OCI-LY7 (cell line): ENCODE results near the gene FAM89B. TPM values are rescaled to one million over a fixed set of nuclear protein-coding genes. Genes with fewer than 3 reads are reported as not detected.

ENCODE experiments used
- BruUV-seq: library from RNA; stranded (reverse); fragments of 400-500 nt; replicated peaks from 2 replicates; lab custom pipeline; 2021; lab: Mats Ljungman, UMichigan
- CTCF ChIA-PET: fragments of 300-600 bp; sonication (Branson Sonifier 250); formaldehyde crosslinking; loops from one replicate; lab custom pipeline; 2022; ENCODE audit warnings: antibody characterized with exemption; ENCODE audit not compliant: unreplicated experiment; lab: Charles Lee
- POLR2A ChIA-PET: fragments of 300-600 bp; sonication (Branson Sonifier 250); formaldehyde crosslinking; loops from one replicate; lab custom pipeline; 2022; ENCODE audit warnings: antibody characterized with exemption; lab: Charles Lee
- DNase-seq: peaks from one replicate; pipeline ENCODE4 v3.0.0-alpha.2; 2015; ENCODE audit warnings: low spot score
- H2AFZ ChIP-seq: fragments of 200-600 bp; sonication (generic), shearing (Covaris generic); 2 replicates; pipeline ENCODE4 v1.6.1; 2014; ENCODE audit warnings: mild to moderate bottlenecking, antibody characterized with exemption, low read length, moderate library complexity
- H3K27ac ChIP-seq: fragments of 200-600 bp; sonication (generic); 2 replicates; pipeline ENCODE4 v1.5.1; 2014; ENCODE audit warnings: mixed run types, low read depth, mild to moderate bottlenecking, moderate library complexity, low read length, inconsistent platforms; ENCODE audit not compliant: poor library complexity, severe bottlenecking
- H3K36me3 ChIP-seq: fragments of 200-600 bp; sonication (generic); 2 replicates; pipeline ENCODE4 v1.6.1; 2014; ENCODE audit warnings: mild to moderate bottlenecking, antibody characterized with exemption, low read length, moderate library complexity, mixed read lengths; ENCODE audit not compliant: insufficient read depth
- H3K4me1 ChIP-seq: fragments of 200-600 bp; sonication (generic); 2 replicates; pipeline ENCODE4 v1.5.1; 2014; ENCODE audit warnings: mild to moderate bottlenecking, low read length; ENCODE audit not compliant: insufficient read depth, poor library complexity, severe bottlenecking
- H3K4me2 ChIP-seq: fragments of 200-600 bp; sonication (generic); 2 replicates; pipeline ENCODE4 v1.6.1; 2014; ENCODE audit warnings: mild to moderate bottlenecking, low read length
- H3K4me3 ChIP-seq: fragments of 200-600 bp; sonication (generic); 2 replicates; pipeline ENCODE4 v1.5.1; 2014; ENCODE audit warnings: mild to moderate bottlenecking, low read depth, low read length; ENCODE audit not compliant: poor library complexity, severe bottlenecking
- H3K79me2 ChIP-seq: fragments of 200-600 bp; sonication (generic); 2 replicates; pipeline ENCODE4 v1.6.1; 2016; ENCODE audit warnings: low read depth, mild to moderate bottlenecking, low read length, moderate library complexity, mixed read lengths; ENCODE audit not compliant: insufficient read depth
- H3K9me2 ChIP-seq: fragments of 200-600 bp; sonication (generic); 2 replicates; pipeline ENCODE4 v1.6.1; 2016; ENCODE audit warnings: mild to moderate bottlenecking, low read length, mixed read lengths; ENCODE audit not compliant: insufficient read depth
- H3K9me3 ChIP-seq: fragments of 200-600 bp; sonication (generic); 2 replicates; pipeline ENCODE4 v1.6.1; 2014; ENCODE audit warnings: mild to moderate bottlenecking, mixed run types, low read length, mixed read lengths
- H4K20me1 ChIP-seq: fragments of 200-600 bp; sonication (generic); 2 replicates; pipeline ENCODE4 v1.6.1; 2014; ENCODE audit warnings: mild to moderate bottlenecking, antibody characterized with exemption, low read length, moderate library complexity, mixed read lengths; ENCODE audit not compliant: insufficient read depth
- EZH2phosphoT487 ChIP-seq: fragments of 200-600 bp; sonication (generic); IDR thresholded peaks from 2 replicates; pipeline ENCODE4 v1.6.1; 2018; ENCODE audit warnings: low read depth, borderline replicate concordance, mild to moderate bottlenecking, mixed run types, antibody characterized with exemption, low read length, moderate library complexity, mixed read lengths
- intact Hi-C: fragments of 100-400 bp; cut with micrococcal nuclease; formaldehyde crosslinking; loops from one replicate; pipeline ENCODE4 v1.10.0; 2022; ENCODE audit not compliant: unreplicated experiment
- total RNA-seq, 2 experiments: library from RNA; depleted of rRNA in 1 of 2; stranded (reverse); fragments of >200 nt in 1 of 2; shearing (Covaris generic) in 1 of 2; gene quantifications; 2 replicates each; pipeline ENCODE4 v1.2.3, GENCODE V29; 2014 to 2022
- TF ChIP-seq, protein P1 (sequence below): fragments of 200-600 bp; sonication (generic); conservative IDR thresholded peaks from 2 replicates; pipeline ENCODE4 v1.5.1; 2014; ENCODE audit warnings: mild to moderate bottlenecking, antibody characterized with exemption, low read length, moderate library complexity, mixed read lengths

FAM89B gene
- total RNA-seq, 2 experiments from 2014 or later = 17.9 to 26.4 TPM

DNA sequence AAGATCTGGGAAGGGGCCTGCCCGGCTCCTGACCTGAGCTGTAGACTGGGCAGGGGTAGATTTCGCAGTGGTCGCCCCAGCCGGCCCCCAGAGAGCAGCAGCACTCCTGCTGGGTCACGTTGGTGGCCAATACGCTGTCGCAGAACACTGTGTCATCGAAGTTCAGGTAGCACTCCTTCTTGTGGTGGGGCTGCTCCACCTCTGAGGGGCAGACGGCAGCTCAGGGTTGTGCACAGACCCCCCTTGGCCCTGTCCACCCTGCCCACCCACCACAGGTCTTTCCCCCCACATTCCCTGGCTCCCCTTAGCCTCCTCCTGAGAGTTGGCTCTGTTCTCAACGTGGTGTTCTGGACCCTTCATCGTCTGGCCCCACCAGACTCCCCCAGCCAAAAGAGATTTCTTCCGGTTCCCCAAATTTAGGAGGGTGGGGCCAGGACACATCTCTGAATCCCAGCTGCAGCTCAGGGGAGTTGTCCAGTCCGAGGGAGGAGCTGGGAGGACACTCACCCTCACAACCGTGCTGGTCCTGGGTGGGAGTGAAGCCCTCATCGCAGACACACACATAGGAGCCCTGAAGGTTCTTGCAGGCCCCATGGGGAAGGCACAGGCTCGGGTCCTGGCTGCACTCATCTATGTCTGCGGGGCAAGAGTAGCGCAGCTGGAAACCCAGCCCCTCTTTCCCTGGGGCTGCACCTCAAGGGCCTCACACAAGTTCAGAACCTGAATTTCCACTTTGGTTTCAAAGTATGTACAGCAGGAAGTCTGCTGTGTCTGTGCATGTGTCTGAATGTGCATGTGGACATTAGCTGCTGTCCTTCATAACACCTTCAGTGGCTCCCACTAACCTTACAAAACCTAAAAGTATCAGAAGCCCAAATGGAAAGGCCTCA lies 31.0 kb upstream of the FAM89B start:
- BruUV-seq = no TSS peak
- peak overlapping the region; percentile 48; the same call in 1 of the 2 replicates for H2AFZ ChIP-seq
- no peaks in the 10 kb centered on the region for H4K20me1 ChIP-seq
- no peaks in the 10 kb centered on the region for H3K9me3 ChIP-seq
- no peaks in the 10 kb centered on the region for H3K79me2 ChIP-seq
- intact Hi-C loops = loop anchor here (1.0 to 2.0 kb wide), 2 partner anchors 52 to 73 kb away; partner anchors contain the start of genes MAP3K11 and PCNX3
- POLR2A ChIA-PET = interaction anchor here (0.7 to 1.7 kb wide), 3 partner anchors 14 to 40 kb away, joined by 3 to 4 read pairs (median 3); no protein-coding TSS in a partner anchor
- peak overlapping the region; percentile 71 for H3K4me3 ChIP-seq
- TF ChIP-seq, protein P1, sequence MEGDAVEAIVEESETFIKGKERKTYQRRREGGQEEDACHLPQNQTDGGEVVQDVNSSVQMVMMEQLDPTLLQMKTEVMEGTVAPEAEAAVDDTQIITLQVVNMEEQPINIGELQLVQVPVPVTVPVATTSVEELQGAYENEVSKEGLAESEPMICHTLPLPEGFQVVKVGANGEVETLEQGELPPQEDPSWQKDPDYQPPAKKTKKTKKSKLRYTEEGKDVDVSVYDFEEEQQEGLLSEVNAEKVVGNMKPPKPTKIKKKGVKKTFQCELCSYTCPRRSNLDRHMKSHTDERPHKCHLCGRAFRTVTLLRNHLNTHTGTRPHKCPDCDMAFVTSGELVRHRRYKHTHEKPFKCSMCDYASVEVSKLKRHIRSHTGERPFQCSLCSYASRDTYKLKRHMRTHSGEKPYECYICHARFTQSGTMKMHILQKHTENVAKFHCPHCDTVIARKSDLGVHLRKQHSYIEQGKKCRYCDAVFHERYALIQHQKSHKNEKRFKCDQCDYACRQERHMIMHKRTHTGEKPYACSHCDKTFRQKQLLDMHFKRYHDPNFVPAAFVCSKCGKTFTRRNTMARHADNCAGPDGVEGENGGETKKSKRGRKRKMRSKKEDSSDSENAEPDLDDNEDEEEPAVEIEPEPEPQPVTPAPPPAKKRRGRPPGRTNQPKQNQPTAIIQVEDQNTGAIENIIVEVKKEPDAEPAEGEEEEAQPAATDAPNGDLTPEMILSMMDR = no peak; the same call in 1 of the 2 replicates
- TF ChIP-seq EZH2phosphoT487 = no peak
- CTCF ChIA-PET = interaction anchor here (0.9 to 1.2 kb wide), 2 partner anchors 30 to 47 kb away, joined by 3 to 5 read pairs; no protein-coding TSS in a partner anchor
- H3K36me3 ChIP-seq = peaks cover 11% of the 10 kb centered on the region; the same call in 1 of the 2 replicates
- peak; percentile 25 for DNase-seq
- H3K4me1 ChIP-seq = peaks cover 31% of the 10 kb centered on the region
- H3K4me2 ChIP-seq = peak overlapping the region; percentile 85
- H3K27ac ChIP-seq = peak overlapping the region; percentile 61
- no peaks in the 10 kb centered on the region for H3K9me2 ChIP-seq

DNA sequence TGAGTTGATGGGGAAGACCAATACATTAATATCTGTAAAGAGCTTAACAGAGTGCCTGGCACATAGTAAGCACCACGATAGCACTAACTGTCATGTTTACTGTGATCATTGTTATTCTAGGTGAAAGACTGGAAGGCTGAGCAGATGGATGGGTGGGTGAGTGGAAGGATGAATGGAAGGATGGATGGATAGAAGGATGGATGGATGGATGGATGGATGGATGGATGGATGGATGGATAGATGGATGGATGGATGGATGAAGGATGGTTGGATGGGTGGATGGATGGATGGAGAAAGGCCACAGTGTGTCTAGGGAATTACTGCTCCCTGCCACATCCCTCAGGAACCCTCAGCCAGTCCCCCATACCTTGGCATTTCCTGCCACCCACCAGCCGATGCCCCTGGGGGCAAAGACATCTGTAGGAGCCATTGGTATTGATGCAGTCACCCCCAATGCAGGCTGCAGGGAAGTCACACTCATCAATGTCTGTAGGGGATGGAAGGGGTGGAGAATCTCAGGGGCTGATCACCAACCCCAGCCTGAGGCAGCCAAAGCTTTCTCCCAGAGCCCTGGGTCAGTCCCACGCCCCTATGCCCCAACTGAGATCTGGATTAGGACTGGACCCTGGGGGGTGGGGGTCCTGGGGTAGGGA lies 29.5 kb upstream of the FAM89B start:
- Histone ChIP-seq H3K4me1 (peaks cover 43% of the 10 kb centered on the region), H3K79me2 (no peaks in the 10 kb centered on the region), H2AFZ (no peak overlapping the region), H4K20me1 (no peaks in the 10 kb centered on the region), H3K4me2 (no peak overlapping the region), H3K9me3 (no peaks in the 10 kb centered on the region), H3K9me2 (no peaks in the 10 kb centered on the region), H3K4me3 (no peak overlapping the region), H3K27ac (no peak overlapping the region), H3K36me3 (peaks cover 10% of the 10 kb centered on the region; the same call in 1 of the 2 replicates)
- no peak for DNase-seq
- TF ChIP-seq EZH2phosphoT487 = no peak
- TF ChIP-seq, protein P1 = no peak
- ChIA-PET POLR2A (no interaction called here), CTCF (interaction anchor here (0.6 kb wide), 2 partner anchors 10 to 372 kb away, joined by 3 to 4 read pairs; no protein-coding TSS in a partner anchor)
- BruUV-seq = no TSS peak
- intact Hi-C loops = no loop called here
